GM18511 (cell line): ENCODE data around the gene ANKRD13B.
"Not testable (repeated sequence)": the region's sequence is repeated elsewhere in the genome, so short reads cannot be mapped to it uniquely, and the experiment has no call there.

Experiments used
- ATAC-seq: cut with Tn5 transposase; IDR thresholded peaks from one replicate; pipeline ENCODE4 v1.9.1; 2021; ENCODE audit warnings: mild to moderate bottlenecking, moderate library complexity; ENCODE audit not compliant: unreplicated experiment

The ANKRD13B gene

DNA sequence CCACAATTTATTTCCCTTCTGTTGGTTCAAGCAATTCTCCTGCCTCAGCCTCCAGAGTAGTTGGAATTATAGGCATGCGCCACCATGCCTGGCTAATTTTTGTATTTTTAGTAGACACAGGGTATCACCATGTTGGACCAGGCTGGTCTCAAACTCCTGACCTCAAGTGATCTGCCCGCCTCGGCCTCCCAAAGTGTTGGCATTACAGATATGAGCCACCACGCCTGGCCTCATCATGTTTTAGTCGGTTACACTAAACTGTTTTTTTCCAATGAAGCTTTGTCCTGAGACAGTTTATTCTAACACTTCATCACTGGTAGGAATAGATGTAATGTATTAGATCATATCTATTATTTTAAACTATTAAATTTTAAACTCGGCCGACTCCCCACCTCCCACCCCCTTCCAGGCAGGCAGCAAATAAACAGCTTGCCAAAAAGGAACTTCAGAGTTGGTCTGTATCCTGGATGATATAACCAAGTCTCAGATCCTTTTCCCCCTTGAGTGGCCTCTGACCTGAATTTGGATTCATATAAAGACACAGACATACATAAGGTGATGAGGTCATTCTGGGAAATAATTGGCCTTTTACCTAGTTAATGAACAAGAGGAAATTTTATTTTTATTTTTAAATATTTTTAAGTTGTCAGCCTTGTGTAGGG is 48.2 kb downstream of the ANKRD13B start:
- ATAC-seq: no peak

DNA sequence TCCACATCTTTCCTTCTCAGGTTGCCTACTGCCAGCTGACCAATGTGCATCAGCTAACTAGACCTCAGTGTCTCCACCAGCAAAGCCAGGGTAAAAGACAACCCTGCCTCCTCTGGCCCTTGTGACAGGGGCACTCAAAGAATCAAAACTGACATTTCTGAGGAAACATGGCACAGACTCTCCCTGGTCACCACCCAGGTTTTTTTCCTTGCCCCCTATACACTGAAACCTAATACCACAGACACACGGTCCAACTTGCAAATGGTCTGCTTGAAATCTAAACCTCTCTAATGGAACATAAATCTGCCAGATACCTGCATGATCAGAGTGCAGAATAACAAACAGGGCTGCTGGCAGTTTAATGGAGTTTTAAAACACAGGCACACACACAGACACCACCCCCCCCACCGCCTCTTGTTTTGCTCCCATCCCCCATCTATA is 49.3 kb downstream of the ANKRD13B start:
- ATAC-seq: no peak

DNA sequence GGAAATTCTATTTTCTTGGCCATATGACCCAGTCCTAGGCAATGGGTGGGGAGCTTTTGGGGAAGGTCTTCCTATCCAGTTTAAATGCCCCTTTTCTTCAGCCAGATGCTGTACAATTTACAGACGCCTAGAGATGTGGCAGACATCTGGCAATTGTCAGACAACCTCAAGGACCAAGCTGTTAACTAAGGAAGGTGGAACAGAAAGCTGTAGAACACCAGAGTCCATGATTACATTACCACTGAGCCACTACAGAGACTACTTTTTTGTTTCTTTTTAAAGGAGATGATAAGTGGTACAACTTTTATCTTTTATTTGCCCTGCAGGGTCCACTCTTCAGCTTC is 50.9 kb downstream of the ANKRD13B start:
- ATAC-seq: no peak

DNA sequence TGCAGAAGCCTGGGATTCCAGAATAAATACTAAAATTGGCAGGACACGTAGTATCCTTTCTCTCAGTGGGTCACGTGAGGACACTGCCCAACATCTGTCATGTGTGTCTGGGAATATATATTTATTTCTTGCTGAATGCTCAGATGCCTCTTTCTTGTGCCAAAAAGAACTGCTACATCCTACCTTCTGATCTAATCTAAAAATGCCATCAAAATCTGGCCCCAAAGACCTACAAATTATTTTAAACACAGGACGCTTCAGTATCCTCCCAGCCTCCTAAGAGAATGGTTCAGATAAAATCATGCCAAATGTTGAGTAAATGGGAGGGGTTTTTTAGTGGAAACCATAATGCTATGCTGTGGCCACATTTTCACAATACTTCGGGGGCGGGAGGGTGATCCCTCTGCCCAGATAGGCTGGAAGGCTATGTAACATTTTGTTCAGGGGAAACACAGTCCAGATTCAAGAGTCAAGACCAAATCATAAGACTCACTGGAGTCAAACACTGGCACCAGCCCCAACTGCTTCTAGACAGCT is 52.7 kb downstream of the ANKRD13B start:
- ATAC-seq: no peak

DNA sequence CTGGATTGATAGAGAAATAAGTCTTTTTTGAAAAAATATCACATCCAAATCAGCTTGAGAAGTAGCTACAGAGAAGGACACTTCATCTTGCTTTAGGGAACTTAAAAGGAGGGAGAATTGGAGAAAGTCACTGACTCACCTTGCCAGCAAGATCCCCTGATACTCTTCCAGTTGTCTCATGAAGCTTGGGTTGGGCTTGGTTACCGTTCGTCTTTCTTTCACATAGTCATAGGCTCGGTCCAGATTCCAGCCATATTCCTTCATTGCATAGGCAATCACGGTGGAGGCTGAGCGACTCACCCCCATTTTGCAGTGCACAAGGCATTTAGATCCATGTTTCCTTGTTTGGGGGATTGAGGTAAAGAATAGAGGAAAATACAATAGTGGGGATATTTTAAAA is 55.1 kb downstream of the ANKRD13B start:
- ATAC-seq: no peak

DNA sequence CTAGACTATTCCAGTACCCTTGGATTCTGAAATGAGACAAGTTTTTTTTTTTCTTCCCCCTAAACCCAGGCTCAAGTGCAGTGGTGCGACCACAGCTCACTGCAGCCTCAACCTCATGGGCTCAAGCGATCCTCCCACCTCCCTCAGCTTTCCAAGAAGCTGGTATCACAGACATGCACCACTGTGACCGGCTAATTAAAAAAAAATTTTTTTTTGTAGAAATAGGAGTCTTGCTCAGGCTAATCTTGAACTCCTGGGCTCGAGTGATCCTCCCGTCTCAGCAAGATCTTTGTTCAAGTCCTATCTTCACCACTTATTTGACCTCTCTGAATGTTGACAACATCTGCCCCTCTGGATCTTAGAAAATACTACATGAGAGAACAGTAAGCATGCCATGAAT is 56.4 kb downstream of the ANKRD13B start:
- no peak for ATAC-seq

DNA sequence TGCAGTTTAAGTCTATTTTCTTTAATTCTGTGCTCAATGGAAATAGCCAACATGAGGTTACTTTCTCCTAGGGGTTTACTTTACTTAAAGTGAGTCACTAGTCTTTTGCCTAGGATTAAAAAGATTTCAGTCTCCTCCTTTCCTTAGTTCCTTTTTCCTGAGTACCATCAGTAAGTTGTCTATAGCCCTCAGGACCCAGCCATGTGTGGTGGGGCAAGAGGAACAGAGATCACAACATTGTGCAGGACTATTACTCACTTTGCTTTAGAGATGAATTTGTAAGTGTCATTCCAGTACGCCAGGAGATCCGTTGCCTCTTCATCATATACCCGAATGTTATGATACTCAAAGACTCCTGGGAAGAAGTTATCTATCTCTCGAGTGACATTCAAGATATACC is 57.5 kb downstream of the ANKRD13B start:
- ATAC-seq: no peak

DNA sequence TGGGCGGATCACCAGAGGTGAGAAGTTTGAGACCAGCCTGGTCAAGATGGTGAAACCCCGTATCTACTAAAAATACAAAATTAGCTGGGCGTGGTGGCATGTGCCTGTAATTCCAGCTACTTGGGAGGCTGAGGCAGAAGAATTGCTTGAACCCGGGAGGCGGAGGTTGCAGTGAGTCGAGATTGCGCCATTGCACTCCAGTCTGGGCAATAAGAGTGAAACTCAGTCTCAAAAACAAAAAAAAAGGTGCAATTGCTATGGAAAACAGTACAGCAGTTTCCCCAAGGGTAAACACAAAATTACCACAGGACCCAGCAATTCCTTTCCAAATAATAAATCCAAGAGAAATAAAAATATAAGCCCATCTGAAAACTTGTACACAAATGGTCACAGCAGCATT is 59.0 kb downstream of the ANKRD13B start:
- not testable (repeated sequence) for ATAC-seq

DNA sequence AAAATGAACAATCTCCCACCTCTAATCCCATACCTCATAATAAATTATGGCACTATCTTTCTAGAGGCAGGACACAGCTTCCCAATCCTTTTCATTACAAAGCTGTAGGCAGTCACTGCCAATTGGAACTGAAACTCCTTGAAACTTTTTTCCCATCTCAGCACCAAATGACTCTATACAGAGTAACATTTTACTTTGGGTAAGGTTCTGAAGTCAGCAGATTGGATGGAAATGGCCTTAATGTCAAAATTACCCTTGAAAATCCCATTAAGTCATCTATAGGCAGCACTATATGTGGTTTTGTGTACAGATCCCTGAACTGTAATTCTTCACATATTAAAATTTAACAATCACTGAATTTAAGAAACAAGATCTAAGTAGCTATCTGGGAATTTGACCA is 60.0 kb downstream of the ANKRD13B start:
- ATAC-seq: no peak

DNA sequence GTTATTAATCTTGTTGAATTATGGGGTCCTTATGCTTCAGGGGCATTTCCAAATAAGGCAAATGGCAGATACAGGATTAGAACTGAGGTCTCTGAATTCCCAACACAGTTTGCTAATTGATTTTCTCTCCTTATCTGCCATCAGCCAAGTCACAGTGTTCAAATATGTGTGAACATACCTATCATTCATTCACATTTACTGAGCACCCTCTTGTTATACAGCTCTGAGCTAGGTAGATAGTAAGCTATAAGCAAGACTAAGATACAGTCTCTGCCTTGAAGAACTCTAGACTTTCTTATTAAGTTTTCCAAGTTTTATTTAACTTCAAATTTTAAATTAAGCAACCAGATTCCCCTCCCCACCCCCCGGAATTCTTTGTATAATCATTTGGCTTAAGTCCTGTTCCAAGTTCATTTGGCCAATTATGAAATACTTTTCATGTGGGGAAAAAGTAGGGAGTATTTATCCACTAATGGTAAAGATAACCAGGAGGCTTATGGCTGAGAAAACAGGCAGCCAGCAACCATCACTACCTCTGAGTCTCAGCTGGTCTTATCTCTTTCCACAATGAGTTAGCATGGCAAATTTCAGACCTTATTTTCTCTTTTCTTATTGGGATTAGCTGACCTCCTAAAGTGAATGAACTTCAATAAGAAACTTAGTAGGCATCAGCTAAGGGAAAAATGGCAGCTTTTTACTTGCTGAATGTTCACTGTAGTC is 61.2 kb downstream of the ANKRD13B start:
- no peak for ATAC-seq

DNA sequence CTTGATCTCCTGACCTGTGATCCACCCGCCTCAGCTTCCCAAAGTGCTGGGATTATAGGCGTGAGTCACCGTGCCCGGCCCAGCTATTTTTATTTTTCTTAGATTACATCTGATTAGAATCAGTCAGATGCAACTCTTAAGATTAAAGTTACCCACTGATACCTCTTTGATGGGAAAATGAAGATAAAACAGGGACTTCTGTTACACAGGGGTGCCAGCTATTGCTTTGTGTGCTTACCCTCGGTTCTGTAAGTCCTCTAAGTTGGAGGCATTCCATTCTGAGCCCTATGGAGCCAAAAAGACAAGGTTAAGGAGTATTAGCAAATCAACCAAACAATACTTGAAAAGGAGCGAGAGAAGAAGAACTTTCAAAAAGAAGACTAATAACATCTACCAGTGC is 62.4 kb downstream of the ANKRD13B start:
- ATAC-seq: no peak

DNA sequence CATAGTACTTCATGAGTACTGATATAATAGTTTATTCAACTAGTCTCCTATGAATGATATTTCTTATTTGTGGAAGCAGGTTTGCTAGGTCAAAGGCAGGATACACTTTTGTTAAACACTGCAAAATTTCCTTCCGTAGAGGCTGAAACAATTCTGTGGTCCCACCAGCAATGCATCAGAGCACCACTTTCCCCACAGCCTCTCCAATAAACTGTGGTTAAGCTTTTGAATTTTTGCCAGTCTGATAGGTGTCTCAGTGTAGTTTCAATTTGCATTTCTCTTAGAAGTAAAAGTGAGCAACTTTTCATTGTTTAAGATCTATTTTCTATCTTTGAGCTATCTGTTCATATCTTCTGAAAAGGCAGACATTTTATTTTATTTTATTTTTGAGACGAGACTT is 66.2 kb downstream of the ANKRD13B start:
- ATAC-seq: no peak

DNA sequence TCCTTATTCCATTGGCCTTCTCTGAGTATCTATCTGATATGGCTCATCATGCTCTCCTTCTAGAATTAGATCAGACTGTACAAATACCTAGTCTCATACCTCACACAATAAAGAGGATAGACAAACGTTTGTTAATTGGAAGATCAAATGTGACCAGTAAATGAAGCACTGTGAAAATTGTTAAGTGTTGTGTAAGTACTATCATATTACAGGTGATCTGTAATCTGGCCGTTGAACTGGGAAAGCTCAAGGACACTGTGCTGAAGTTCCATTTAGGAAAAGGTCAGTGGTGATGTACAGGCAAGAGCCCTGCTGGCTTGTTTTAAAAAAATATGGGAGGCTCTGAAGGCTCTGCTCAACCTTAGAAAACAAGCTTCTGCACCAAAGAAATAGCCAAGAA is 68.3 kb downstream of the ANKRD13B start:
- ATAC-seq: no peak

DNA sequence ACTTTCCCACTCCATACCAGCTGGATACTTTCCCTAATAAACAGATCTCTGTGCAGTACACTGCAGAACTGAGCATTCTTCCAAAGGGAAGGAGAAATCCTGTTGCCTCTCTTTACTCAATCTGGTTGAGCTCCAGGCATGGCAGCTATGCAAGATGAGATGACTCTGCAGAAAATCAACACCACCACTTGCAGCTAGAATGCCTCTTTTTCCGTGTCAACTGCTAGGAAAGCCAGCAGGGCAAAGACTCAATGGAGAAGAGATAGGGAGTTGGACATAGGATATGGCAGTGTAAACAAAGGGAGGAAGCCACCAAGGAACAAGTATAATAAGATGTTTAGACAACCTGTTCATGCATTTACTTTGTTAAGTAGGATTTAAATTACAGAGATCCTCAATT is 70.2 kb downstream of the ANKRD13B start:
- no peak for ATAC-seq
